CD4-positive, alpha-beta T cell treated with Interleukin-6 for 4 hours (primary cell): Measurements from ENCODE around the gene WDFY1.
A peak's percentile ranks its signal among the peaks of the same experiment; 100 is the strongest.

Experiments used
- DNase-seq: peaks from one replicate; pipeline ENCODE4 v3.0.0-alpha.2; 2020; ENCODE audit warnings: mixed read lengths

The WDFY1 gene, protein sequence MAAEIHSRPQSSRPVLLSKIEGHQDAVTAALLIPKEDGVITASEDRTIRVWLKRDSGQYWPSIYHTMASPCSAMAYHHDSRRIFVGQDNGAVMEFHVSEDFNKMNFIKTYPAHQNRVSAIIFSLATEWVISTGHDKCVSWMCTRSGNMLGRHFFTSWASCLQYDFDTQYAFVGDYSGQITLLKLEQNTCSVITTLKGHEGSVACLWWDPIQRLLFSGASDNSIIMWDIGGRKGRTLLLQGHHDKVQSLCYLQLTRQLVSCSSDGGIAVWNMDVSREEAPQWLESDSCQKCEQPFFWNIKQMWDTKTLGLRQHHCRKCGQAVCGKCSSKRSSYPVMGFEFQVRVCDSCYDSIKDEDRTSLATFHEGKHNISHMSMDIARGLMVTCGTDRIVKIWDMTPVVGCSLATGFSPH

GRCh38 chr2:223944703-223945531 is at the start of gene WDFY1:
TSS of gene WDFY1 (minus strand) at chr2:223945335. CDS start at chr2:223945284, 51 bp downstream.
- DNase-seq = peak; percentile 84

DNA sequence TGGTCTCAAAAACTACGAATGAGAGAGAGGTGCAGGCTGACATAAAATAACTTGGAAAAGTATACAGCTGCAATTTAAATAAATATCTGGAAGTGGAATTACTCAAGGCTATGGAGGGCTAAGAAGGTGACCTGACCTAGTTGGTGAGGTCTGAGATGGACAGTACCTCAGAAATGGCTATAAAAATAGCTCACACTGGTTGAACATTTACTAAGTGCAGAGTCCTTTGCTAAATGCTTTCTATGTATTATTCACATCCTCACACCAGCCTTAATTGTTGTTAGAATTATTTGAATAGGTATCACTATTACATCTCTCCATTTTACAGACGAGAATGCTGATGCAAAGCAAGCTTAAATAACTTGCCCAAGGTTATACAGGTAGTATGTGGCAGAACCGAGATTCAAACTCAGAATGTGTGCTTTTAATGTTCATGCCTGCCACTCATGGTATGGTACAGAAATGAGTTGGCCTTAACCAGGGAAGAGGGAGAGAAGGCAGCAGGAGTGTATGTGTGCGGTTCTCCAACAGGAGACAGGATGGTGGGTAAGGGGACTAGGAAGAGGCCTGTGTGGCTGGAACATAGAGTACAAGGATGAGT is 49.5 kb upstream of the WDFY1 start:
- no peak for DNase-seq

DNA sequence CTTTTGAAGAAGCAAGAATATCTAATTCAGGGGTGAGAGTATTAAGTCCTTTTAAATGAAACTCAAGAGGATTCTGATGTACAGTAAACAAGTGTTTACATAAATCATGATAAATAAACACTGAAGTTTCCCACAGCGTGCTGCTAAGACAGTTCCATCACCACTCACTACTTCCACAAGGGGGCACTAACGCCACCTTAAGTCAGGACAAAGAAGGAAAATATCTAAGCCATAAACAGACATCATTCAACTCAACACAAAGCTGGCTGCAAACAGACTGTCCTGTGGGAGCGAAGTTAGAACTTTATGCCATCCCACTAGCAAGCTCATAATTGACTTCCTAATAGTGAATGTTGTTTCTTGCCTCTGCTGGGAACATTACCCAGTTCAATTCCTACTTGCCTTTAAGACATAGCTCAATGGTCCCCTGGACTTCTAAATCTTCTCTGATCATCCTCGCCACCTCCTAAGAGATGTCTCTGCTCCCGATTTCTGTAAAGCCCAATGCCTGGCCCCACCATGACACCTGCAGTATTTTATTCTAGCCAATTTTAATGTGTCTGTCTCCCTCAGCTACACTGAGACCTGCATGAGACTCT is 48.6 kb upstream of the WDFY1 start:
- DNase-seq = peak; percentile 69

DNA sequence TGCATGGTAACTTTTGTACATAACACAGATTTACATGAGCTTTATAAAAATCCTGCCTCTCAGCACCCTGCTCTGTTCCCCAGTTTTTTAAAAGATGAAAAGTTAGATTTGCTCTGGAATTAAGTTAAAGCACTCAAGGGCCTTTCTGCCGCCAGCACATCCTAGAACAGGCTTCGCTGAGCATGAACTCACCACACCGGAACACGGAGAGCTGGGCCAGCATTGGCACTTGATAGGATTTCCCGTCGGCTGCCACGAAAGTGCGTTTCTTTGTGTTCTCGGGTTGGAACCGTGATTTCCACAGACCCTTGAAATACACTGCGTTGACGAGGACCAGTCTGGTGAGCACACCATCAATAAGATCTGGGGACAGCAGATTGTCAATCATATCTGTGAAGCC is 46.5 kb upstream of the WDFY1 start:
- no peak for DNase-seq

- no peak for DNase-seq
These were observed 44.7 kb upstream of the WDFY1 start for GRCh38 chr2:223989856-223990232.

DNA sequence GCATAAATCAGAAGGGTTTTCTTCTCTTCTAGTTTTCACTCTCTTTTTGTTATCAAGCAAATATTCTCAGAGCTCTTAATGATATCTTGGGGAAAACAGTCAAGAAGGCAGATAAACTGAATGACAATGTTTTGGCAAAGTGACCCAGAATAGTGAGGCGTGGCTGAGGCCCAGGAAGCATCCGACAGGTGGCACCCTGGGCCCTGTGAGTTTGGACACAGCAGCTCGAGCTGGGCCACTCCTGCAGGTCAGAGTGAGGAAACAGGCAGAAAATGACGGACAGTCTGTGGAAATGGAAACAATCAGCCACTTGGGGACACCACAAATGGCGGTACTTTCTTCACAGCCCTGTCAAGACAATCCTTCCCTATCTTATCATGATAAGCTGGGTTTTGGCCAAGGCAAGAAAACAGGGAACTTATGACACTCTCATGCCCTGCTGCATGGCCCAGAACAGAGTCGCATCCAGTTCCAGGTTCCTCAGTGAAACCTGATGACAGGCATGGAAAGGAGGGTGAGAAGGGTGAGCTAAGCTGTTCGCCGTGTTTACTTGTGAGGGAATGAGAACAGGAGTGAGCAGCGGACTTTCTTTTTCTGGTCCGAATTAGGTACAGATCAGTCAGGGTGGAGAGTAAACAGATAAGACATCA is 44.2 kb upstream of the WDFY1 start:
- no peak for DNase-seq

- no peak for DNase-seq
These were observed 36.1 kb upstream of the WDFY1 start for GRCh38 chr2:223981241-223981640.

DNA sequence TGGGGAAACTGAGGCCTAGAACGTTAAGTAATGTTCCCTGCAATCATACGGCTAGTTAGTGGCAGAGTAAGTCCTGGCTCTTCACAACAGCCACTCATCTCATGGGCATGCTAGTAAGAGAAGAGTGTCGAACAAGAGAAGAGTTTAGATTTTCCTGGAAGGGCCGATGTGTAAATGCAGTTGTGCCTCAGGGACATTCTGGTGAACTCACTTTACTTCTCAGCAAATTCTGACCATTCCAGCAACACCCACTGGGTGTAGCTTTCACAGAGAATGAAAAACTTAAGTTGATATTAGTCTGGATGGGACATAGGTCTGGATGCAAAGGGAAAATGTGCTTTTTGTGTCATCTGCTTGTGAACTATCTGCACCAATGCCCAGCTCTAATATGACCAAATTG is 35.7 kb upstream of the WDFY1 start:
- no peak for DNase-seq

GRCh38 chr2:223980397-223980735 is 35.2 kb upstream of the WDFY1 start:
- DNase-seq = no peak

GRCh38 chr2:223979730-223980396 is 34.7 kb upstream of the WDFY1 start:
- no peak for DNase-seq

- no peak for DNase-seq
These were observed 33.3 kb upstream of the WDFY1 start for GRCh38 chr2:223978451-223978850.

- DNase-seq = no peak
These were observed 31.6 kb upstream of the WDFY1 start for GRCh38 chr2:223976635-223977226.

DNA sequence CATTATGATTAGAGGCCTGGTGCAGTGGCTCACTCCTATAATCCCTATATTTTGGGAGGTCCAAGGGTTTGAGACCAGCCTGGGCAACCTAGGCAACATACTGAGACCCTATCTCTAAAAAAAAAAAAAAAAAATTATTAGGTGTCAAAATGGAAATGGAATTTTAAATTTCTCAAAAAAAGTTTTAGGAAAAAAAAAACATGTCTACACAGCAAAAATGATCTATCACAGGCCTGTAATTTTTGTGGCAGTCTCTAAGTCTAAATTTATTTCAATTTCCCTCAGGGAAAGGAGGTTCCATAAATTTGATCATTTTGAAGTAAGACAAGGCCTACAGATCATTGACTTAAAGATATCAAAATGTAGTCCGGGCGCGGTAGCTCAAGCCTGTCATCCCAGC is 28.5 kb upstream of the WDFY1 start:
- no peak for DNase-seq

- no peak for DNase-seq
These were observed 27.5 kb upstream of the WDFY1 start for GRCh38 chr2:223972656-223973102.

GRCh38 chr2:223971731-223972130 is 26.6 kb upstream of the WDFY1 start:
- DNase-seq = no peak

DNA sequence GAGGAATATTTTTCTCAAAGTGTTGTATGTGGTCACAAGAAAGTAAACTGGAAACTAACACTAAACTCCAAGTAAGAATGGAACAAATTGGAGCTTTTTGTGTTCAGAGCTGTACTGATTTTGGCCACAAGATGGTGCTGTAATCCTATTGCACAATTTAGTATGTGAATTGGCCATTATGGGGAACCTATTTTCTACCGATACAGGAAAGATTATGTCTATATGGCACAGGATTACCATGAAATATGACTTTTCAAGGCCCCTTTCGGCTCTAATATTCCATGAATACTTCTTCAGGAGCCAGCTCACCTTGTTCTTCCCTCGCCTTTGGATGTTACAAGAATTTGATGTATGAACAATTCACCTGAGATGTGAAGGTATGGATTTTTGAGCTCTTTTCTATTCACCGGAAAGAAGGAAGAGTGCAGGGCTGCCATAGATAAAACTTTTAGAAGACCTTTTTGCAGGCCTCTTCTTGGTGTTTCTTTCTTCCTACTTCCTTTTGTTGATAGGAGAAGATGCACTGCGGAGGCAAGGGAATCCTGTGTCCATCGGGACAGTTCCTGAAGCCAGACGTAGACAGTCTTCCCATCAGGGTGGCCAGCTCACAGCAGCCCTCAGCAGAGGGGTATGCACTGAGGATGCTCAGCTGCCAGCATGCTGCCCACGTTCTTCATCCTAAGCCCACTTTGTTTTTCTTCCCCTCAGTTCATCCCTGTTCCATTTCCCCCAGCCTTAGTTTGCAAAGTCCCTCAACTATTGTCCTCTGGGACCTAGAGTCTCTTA is 25.4 kb upstream of the WDFY1 start:
- peak; percentile 62 for DNase-seq

DNA sequence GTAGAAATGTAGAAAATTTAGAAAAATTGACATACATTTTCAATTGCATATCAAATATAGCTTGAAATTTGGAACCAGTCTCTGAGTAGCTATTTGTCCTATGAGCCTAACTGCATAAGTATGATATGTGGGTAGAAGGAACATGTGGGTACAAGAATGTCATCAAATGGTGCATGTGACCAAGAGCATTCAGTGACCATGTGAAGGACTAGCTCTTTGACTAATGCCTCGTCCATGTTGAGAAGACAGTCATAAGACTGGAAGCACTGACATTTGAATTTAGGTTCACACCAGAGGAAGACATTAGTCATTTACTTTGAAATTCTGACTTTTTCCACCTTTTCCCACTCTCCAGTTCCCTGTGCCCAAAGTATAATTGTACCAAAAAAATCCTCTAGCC is 24.7 kb upstream of the WDFY1 start:
- DNase-seq = no peak

GRCh38 chr2:223969315-223969714 is 24.2 kb upstream of the WDFY1 start:
- DNase-seq = no peak

GRCh38 chr2:223967981-223968380 is 22.8 kb upstream of the WDFY1 start:
- DNase-seq = no peak

DNA sequence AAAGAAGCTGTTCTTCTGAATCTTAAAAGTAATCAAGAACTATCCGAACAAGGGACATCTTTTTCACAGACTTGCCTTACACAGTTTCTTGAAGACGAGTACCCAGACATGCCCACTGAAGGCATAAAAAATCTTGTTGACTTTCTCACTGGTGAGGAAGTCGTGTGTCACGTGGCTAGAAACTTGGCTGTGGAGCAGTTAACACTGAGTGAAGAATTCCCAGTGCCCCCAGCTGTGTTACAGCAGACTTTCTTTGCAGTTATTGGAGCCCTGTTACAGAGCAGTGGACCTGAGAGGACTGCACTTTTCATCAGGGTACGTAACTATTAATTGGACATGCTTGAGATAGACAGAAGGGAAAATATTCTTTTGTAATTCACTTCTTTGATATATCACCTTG is 14.6 kb upstream of the WDFY1 start:
- DNase-seq = peak; percentile 14
